ENCODE measurements around the gene RANBP3L.
"Not testable (repeated sequence)": the region's sequence is repeated elsewhere in the genome, so short reads cannot be mapped to it uniquely, and the experiment has no call there.

Gene RANBP3L, protein sequence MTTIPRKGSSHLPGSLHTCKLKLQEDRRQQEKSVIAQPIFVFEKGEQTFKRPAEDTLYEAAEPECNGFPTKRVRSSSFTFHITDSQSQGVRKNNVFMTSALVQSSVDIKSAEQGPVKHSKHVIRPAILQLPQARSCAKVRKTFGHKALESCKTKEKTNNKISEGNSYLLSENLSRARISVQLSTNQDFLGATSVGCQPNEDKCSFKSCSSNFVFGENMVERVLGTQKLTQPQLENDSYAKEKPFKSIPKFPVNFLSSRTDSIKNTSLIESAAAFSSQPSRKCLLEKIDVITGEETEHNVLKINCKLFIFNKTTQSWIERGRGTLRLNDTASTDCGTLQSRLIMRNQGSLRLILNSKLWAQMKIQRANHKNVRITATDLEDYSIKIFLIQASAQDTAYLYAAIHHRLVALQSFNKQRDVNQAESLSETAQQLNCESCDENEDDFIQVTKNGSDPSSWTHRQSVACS

DNA sequence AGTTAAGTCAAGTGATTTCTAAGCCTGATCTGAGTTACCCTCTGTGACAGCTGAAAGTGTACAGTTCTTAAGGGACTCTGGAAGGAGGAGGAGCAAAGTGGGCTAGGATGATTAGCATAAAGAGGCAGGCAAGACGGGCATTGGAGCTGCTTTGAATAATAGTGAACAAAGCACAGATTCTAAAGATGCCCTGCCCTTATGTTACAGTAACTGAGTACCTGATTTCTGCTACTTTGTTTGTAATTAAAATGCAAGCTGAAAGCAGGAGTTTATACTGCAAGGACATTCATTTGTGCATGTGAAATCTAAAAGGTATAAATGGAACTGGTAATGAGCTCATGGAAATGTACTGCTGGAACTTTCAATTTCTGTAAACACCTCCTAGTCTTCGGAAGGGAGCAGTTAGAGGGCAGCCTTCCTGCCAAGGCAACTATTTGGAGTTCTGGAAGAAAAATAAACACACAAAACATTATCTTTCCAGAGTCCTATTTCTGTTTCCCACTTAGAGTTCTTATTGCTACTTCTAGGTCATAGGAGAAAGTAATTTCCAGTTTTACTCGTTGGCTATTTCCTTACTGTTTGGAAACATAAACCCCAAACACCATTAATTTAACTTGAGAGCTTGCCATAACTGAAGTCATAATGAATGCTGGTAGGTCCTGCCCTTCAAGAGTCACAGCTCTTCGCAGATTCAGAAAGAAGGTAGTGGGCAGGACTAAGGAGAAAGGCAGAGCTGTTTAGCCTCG is at the start of gene RANBP3L:
RANBP3L (minus strand) TSS at position 45 of the 746 bp plus-strand sequence. CDS start 486 bp downstream, outside the sequence.
- no peak for DNase-seq

DNA sequence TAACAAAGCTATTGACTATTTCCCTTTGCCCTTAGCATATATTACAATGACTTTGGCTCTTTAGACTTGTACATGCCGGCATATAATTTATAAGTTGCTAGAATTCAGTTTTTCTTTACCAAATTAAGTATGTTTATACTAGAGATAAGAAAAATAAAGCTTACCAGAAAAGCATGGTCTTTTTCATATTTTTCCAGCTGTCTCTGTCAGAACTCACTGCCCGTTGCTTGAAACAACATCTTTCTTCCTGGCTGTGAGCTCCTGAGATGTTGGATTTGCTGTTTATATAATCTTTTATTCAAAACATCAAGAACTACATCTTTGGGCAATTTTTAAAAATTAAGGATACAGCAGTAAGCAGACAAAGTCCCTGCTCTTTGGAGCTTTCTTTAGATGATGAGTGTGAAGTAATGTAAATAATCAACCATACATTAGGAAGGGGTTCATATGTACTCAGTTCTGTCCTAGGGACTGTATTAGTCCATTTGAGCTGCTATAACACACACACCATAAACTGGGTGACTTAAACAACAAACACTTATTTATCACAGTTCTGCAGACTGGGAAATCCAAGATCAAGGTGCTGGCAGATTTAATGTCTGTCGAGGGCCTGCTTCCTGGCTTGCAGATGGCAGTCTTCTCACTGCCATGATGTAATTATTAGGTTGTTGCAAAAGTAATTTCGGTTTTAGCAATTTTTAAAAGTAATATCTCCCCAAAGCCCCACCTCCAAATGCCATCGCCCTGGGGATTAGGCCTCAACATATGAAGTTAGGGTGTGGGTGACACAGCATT is 45.4 kb upstream of the RANBP3L start:
- no peak for DNase-seq

DNA sequence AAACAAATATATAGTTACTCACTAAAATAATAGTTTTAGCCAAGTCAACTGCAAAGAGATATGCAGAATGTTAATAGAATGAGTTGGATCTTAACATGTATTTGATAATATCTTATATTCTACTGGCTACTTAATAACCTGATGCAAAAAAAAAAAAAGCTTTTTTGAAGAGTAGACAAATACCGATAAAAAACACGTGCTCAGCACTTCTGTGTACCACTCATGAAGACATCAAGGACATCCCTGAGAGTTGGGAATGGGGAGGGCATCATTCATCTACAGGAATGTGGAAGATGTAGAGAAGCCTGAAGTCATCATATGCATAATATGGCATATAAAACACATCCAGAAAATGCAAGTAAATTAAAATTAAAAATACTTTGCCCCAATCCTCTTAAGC is 43.2 kb upstream of the RANBP3L start:
- no peak for DNase-seq

DNA sequence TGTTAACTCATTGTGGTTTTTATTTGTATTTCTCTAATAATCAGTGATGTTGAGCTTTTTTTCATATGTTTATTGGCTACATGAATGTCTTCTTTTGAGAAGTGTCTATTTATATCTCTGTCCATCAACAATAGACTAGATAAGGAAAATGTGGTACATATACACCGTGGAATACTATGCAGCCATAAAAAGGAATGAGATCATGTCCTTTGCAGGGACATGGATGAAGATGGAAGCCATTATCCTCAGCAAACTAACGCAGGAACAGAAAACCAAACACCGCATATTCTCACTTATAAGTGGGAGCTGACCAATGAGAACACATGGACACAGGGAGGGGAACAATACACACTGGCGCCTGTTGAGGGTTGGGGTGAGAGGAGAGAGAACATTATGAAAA is 40.0 kb upstream of the RANBP3L start:
- not testable (repeated sequence) for DNase-seq

DNA sequence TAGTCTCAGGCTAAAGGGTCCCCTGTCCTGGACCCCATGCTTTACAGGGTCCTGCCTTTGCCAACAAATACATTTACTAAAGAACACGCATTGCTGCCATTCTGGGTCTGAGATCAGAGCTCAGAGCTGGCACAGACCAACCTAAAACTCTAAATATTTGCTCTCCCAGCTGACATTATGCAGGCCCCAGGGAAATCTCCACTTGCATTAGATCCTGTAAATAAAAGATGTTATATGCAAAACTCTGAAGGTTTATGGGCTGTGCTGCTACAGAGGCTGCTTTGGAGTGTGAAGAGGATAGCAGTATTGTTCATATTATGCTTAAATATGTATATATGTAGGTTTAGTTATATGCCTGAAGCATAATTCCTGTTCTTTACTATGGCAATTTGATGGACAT is 35.9 kb upstream of the RANBP3L start:
- no peak for DNase-seq

DNA sequence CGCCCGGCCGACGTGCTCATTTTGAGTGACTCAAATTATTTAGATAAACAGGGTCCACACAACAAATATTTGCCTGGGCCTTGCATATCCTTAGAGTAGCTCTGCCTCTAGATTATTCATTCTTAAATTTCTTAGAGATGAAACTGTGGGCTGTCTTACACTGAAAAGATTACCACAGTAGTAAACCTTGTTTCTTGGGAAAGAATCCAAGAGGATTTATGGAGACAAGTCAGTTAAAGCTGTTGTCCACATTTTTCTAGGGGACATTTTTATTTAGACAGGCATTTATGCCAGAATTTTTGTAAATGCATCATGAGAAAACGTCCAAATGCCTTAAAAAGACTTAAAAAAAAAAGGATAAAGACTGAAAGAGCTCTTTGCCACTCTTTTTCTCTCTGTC is 32.6 kb upstream of the RANBP3L start:
- no peak for DNase-seq

DNA sequence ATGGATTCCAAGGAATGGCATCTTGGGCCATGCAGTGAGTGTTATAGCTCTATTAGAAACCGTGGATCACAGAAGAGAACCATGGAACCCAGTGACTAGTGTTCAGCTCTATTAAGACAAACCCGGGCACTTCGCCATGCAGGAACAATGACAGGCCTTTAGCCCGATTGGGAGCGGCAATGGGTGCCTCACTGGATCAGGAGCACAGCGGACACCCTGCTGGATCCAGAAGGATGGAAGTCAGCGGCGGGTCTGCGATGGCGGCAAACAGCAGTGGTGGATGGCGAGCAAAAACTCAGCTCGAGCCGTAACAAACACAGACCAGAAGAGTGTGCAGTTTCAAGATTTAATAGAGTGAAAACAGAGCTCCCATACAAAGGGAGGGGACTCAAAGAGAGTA is 31.0 kb upstream of the RANBP3L start:
- not testable (repeated sequence) for DNase-seq

DNA sequence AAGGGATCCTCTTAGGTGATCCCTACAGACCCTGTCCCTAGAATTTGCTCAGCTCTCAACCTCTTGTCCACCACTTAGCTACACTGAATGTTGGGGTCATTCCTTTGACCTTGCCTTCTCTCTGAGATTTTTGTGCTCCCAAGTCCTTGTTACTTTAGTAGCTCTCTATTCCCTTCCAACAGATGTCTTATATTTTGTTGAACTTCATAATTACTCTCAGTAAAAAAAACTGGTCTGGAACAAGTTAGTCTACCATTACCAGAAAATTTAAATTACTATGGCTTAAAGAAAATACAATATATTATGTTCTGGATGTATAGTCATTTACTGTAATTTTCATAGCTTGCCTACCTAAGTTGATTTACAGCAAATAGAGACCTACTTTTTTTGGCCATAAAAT is 23.5 kb upstream of the RANBP3L start:
- DNase-seq, result no peak

DNA sequence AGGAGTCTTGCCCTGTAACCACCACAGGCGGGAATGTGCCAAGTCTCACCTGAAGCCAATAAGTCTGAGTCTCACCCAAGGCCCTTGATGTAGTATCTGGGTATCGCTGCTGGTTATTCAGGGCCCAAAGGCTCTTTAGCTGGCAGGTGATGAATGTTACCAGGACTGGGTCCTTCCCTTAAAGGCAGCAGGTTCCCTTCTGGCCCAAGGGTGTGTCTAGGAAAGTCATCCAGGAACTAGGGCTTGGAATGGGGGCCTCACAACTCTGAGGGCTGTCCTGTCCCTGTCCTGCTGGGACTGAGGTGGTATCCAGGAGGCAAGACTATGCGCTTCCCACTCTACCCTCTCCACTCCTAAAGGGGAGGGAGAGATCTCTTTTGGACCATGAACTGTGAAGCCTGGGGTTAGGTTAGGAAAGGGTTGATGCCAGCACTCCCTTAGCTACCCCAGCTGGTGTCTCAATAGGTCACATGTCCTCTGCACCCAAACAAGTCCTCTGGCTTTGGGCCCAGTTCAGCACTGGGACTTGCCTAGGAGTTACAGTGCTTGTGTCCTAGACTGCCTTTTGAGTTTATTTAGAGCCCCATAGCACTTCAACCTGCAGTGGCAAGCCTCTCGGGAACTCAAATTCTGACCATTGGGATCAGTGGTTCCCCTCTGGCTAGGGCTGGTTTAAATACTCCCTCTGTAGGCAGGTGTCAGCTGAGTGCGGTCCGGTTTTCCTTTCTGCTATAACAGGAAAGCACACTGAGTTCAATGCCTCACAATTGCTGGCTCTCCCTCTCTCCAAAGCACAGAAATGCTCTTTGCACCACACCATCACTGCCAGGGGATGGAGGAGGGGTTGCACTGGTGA is 22.5 kb upstream of the RANBP3L start:
- no peak for DNase-seq

DNA sequence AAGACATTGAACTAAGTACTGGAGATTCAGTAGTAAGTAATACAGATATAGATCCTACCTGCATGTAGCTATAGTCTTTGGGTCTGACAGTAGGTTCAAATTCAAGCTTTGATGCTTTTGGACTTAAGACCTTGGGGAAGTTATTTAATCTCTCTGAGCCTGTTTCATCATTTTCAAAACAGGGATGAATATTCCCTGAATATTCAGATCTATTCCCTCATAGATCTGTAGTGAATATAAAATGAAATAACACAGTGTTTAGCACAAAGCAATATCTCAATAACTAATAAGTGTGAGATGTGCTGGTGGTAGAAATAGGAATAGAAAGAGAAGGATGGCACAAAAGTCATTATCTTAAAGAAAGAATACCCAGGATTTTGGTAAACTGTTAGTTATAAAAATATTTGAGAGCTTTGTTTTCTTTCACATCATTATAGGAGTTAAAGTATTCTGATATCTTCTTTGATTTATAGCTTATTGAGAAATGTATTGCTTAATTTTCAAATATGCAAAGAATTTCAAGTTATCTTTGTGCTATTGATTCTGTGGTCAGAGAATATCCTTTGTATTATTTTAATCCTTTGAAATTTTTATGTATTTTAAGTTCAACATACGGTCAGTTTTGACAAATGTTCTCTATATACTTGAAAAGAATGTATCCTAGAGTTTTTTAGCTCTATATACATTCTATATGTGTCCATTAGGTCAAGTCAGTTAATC is 11.4 kb upstream of the RANBP3L start:
- no peak for DNase-seq

DNA sequence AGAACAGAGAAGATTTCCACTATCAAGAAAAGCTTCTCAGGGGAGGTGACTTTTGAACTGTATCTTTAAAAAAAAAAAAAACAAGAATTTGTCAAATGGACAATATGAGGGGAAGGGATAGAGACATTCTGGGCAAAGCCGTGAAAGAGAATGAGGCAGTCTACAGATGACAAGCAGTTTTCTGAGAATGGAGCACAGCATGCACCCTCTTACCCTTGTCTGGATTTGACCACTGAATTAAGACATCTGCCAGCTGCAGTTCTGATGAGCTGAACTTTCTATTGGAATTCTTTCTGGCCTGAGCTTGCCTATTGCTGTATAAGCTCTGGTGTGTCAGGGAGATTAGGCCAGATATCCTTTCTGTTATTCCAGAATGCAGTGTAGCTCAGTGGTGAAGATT is 10.3 kb upstream of the RANBP3L start:
- no peak for DNase-seq

DNA sequence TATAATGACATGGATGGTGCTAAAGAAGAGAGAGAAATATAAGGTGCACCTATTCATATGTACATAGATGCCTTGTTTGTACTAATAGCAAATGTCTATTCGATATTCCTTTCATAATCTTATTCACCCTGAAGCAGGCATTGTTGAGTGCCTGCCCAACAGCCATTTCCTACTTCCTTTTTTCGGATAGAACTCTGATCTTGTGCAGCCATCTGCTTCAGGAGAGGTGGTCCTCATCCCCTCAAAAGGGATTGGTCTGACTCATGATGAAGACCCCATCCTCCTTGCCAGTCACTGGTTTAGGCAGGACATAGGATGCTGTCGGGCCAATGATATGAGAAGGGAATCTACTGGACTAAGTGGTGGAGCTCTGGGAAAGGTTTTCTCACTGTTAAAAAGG is 8.4 kb upstream of the RANBP3L start:
- no peak for DNase-seq

DNA sequence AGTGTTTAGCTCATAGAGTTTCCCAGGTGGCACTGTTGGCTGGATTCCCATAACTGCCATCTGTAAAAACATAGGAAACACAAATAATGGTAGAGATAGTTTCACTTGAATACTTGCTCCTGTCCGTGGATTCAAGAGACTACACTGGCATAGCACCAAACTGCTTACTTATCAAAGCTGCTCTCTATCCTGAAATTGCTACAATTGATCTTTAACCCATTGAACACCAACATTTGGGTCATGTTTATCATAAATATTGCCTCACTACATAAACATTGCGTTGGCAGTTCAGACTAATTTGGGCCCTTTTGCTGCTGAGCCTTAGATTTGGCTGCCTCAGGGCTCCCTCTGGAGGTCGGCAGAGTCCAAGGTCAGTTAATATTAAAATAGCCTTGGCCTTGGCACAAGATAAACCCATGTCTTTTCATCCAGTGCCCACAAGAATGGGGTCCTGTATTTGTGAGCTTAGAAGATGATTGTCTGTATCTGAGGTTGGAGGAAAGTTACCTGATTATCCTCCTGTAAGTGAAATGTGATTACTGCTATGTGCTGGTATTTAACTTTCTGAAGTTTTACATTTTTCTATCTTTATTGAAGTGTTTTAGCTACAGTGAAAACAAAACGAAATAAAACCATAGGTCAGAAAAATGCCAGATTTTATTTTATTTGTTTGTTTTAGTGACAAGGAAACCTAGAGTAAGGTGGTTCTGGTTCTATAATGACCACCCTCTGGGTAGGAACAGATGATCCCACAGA is 4.0 kb upstream of the RANBP3L start:
- DNase-seq, result no peak

DNA sequence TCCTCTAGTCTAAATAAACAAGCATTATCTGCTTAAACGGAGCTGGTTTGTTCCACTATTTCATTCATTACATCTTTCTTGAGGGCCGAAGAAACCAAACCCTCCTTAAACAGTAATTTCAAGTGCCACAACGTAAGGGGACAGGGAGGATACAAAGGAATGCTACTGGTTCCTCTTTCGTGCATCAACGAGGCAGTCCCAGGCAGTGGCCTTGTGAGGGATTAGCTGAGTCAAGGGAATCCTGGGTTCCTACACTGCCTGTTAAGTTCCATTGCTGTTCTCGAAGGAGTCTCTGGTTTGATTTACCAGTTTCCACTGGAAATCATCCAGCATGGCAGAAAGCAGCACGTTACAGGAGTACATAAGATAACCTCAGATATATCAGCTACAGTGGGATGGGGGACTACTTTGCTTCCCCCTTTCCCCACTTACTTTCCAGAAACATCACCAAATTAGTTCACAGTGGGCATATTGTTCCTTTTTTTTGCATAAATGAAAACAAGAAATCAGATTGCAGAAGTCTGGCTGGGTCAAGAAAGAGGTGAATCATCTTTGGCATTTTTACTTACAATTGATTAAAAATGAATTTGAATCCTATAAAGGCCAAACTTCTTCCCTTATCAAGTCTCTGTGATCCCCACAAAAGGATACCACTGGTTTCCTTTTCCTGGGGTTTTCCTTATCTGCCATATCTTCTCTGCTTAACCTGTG is 2.5 kb upstream of the RANBP3L start:
- DNase-seq, result no peak

DNA sequence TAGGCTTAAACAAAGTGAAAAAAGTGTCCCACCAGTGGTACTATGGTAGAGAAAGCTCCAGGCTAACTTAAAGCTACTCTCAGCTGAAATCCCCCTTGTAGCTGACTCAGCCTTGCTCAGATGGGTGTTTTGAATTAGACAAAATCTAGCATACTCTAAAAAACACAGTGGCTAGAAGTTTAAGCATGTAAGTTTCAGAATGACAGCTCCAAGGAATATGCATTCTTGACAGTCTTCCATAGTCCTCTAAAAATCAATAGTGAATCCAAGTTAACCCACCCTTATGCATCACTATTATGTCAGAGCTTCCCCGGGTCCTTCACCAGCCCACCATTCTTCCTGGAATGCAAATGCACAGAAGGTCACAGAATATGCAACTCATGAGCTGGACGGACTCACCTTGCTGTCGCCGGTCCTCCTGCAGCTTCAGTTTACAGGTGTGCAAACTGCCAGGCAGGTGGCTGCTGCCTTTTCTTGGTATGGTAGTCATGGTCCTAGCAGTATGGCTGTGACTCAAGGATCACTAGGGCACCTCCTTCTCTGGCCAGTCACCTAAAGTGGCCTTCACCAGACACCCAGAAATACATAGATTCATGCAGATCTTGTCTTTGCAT is 668 bp downstream of the RANBP3L start:
- no peak for DNase-seq

DNA sequence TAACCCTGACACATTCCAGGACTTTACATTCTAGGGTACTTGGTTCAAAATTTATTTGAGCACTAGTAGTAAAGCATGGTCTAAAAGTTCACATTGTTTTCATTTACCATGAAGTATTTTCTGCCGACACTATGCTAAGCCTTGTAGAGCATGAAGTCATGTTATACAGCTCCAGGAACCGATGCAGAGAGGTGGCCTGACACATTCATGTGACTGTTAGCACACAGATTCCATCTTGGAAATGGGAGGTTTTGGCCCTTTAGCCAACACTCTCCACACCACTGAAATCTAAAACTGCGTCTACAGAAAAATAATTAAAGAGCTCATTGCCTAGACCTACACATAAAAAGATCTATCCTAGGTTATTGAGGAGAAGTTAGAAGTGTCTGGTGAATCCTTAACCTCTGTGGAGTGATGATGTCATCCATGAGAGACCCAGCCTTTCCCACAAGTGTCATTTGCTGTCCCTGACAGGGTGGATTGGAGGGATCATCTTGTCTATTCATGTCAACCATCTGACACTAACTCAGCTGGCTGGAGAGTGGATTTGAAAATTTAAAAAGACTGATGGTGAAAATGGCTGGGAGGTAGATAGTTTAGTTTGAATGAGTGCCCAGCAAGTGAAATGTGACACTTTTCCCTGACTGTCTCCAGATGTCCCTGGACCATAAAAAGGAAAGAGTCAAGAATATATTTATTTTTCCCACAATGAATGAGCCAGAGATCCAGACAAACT is 1.3 kb downstream of the RANBP3L start:
- no peak for DNase-seq

DNA sequence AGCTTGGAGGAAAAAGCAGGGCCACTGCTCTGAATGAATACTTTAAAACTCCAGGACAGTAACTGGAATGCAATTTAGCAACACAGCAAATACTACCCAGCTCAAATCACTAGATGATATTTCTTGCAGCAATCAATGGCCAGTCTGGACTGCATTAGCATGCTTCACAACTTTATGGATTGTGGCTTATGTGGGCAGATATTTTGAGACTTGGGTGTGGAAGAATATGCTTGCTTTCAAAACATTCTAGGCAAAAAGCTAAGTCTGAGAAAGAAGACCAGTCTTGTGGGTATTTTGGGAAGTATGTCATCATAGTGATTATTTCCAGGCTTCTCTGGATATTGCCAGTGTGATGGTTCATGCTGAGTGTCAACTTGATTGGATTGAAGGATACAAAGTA is 3.1 kb downstream of the RANBP3L start:
- no peak for DNase-seq

DNA sequence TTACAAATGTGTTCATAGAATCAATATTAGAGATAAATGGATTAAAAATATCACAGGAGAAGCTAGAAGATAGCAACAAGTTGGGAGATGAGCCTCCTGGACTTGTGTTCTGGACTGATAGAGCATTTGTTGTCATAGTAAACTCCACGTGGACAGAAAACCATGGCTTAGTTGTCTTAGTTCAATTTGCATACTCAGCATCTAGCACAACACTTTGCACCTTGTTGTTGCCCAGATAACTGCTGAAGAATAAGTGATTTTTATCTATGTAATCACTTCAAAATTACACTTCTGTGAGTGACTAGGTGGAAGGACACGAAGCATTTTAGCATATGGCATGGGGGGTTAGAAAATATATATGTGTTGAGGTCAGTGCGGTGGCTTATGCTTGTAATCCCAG is 4.0 kb downstream of the RANBP3L start:
- DNase-seq, result no peak
